CD4-positive, alpha-beta memory T cell (primary cell): Measurements from ENCODE around the gene BCAS4. TPM values are rescaled to one million over a fixed set of nuclear protein-coding genes. Genes with fewer than 3 reads are reported as not detected.

Experiments used
- CTCF ChIA-PET: fragments of 350-600 bp; sonication (Branson Sonifier 250); formaldehyde crosslinking; loops from one replicate; lab custom pipeline; 2021; ENCODE audit warnings: inconsistent platforms; ENCODE audit not compliant: partially characterized antibody; lab: Charles Lee
- POLR2A ChIA-PET: fragments of 350-600 bp; sonication (Branson Sonifier 250); formaldehyde crosslinking; loops from one replicate; lab custom pipeline; 2021; ENCODE audit not compliant: partially characterized antibody; lab: Charles Lee
- DNase-seq, 5 donors: peaks; one replicate each; pipeline versions ENCODE4 v3.0.0 to v3.0.0-alpha.2; 2020 to 2022; ENCODE audit warnings: mixed read lengths in 1 of 5
- H3K27ac ChIP-seq: one replicate; pipeline ENCODE4 v1.7.0; 2013; ENCODE audit warnings: low read depth, low read length
- H3K27me3 ChIP-seq: 2 replicates; pipeline ENCODE4 v1.7.0; 2013; ENCODE audit warnings: mild to moderate bottlenecking, low read length, moderate library complexity; ENCODE audit not compliant: insufficient read depth
- H3K36me3 ChIP-seq: 2 replicates; pipeline ENCODE4 v1.7.0; 2013; ENCODE audit warnings: mild to moderate bottlenecking, low read length, moderate library complexity; ENCODE audit not compliant: insufficient read depth
- H3K4me1 ChIP-seq: 2 replicates; pipeline ENCODE4 v1.7.0; 2013; ENCODE audit warnings: mild to moderate bottlenecking, low read length, moderate library complexity; ENCODE audit not compliant: insufficient read depth
- H3K4me3 ChIP-seq, 2 donors: one replicate each; pipeline ENCODE4 v1.7.0; 2013; ENCODE audit warnings: low read length in 2 of 2, mild to moderate bottlenecking in 1 of 2
- H3K9me3 ChIP-seq, 2 donors: one replicate each; pipeline ENCODE4 v1.7.0; 2013; ENCODE audit warnings: low read length in 2 of 2, control low read depth in 1 of 2; ENCODE audit not compliant: control insufficient read depth in 1 of 2
- H3K27ac Mint-ChIP-seq, 7 donors: one replicate each; pipeline ENCODE4 v1.8.0; 2020 to 2021; ENCODE audit warnings: mixed read lengths in 7 of 7, mild to moderate bottlenecking in 6 of 7, inconsistent platforms in 3 of 7, moderate library complexity in 3 of 7
- H3K27me3 Mint-ChIP-seq, 2 donors: one replicate each; pipeline ENCODE4 v1.8.0; 2020 to 2021; ENCODE audit warnings: mixed read lengths in 2 of 2
- H3K36me3 Mint-ChIP-seq, 2 donors: one replicate each; pipeline ENCODE4 v1.8.0; 2020 to 2021; ENCODE audit warnings: mixed read lengths in 2 of 2, inconsistent platforms in 1 of 2, mild to moderate bottlenecking in 1 of 2
- H3K4me1 Mint-ChIP-seq, 4 donors: one replicate each; pipeline ENCODE4 v1.8.0; 2020 to 2021; ENCODE audit warnings: mixed read lengths in 4 of 4, mild to moderate bottlenecking in 1 of 4
- H3K4me3 Mint-ChIP-seq, 8 donors: one replicate each; pipeline ENCODE4 v1.8.0; 2020 to 2021; ENCODE audit warnings: mixed read lengths in 8 of 8, mild to moderate bottlenecking in 7 of 8, moderate library complexity in 6 of 8, inconsistent platforms in 3 of 8
- H3K9me3 Mint-ChIP-seq, 8 donors: one replicate each; pipeline ENCODE4 v1.8.0; 2020 to 2021; ENCODE audit warnings: mixed read lengths in 8 of 8, mild to moderate bottlenecking in 5 of 8, inconsistent platforms in 3 of 8, moderate library complexity in 1 of 8
- intact Hi-C: fragments of 100-400 bp; cut with micrococcal nuclease; formaldehyde crosslinking; loops from one replicate; pipeline ENCODE4 v1.15.1; 2023
- polyA plus RNA-seq, 2 donors: library from polyadenylated mRNA; unstranded; fragments of 300-500 nt; fragmentation: Illumina TruSeq; gene quantifications; one replicate each; pipeline ENCODE4 v1.2.3, GENCODE V29; 2021
- total RNA-seq, 2 experiments: library from RNA; stranded (reverse); gene quantifications; one replicate each; pipeline ENCODE4 v1.2.3, GENCODE V29; 2021

The BCAS4 gene
- total and polyA plus RNA-seq, 4 experiments from 2014 or later = 10.8 to 17.8 (median 16.1) TPM

- intact Hi-C loops = no loop called here
- CTCF ChIA-PET = no interaction called here
- no peaks in the 10 kb centered on the region for H3K36me3 ChIP-seq
- no peak overlapping the region for H3K27ac Mint-ChIP-seq
- H3K4me3 ChIP-seq = no peak overlapping the region
- H3K9me3 Mint-ChIP-seq = peaks cover 0 to 2% (median 0%) of the 10 kb centered on the region in 8 donors
- DNase-seq = no peak
- H3K27me3 Mint-ChIP-seq = no peaks in the 10 kb centered on the region
- H3K4me1 Mint-ChIP-seq = peaks cover 0 to 2% (median under 1%) of the 10 kb centered on the region in 4 donors
- H3K36me3 Mint-ChIP-seq = no peaks in the 10 kb centered on the region
- H3K4me3 Mint-ChIP-seq = no peak overlapping the region
- H3K9me3 ChIP-seq = no peaks in the 10 kb centered on the region
- H3K27ac ChIP-seq = no peak overlapping the region
- H3K27me3 ChIP-seq = no peaks in the 10 kb centered on the region
- POLR2A ChIA-PET = interaction anchor here (0.8 kb wide), 1 partner anchor 62 kb away, joined by 3 read pairs; the partner anchor contains the start of gene BCAS4
- no peaks in the 10 kb centered on the region for H3K4me1 ChIP-seq
Observed at GRCh38 chr20:50856475-50857041, 61.7 kb downstream of the BCAS4 start.

GRCh38 chr20:50857348-50857747 lies 62.5 kb downstream of the BCAS4 start:
- peaks cover 0 to 2% (median under 1%) of the 10 kb centered on the region in 4 donors for H3K4me1 Mint-ChIP-seq
- intact Hi-C loops = no loop called here
- no peaks in the 10 kb centered on the region for H3K27me3 ChIP-seq
- H3K4me3 ChIP-seq = no peak overlapping the region
- ChIA-PET POLR2A (interaction anchor here (0.8 kb wide), 1 partner anchor 63 kb away, joined by 3 read pairs; the partner anchor contains the start of gene BCAS4), CTCF (no interaction called here)
- no peak overlapping the region for H3K4me3 Mint-ChIP-seq
- H3K9me3 ChIP-seq = no peaks in the 10 kb centered on the region
- no peaks in the 10 kb centered on the region for H3K27me3 Mint-ChIP-seq
- no peak for DNase-seq
- no peaks in the 10 kb centered on the region for H3K36me3 ChIP-seq
- peaks cover 0 to 2% (median 0%) of the 10 kb centered on the region in 8 donors for H3K9me3 Mint-ChIP-seq
- H3K4me1 ChIP-seq = no peaks in the 10 kb centered on the region
- H3K27ac ChIP-seq = no peak overlapping the region
- H3K36me3 Mint-ChIP-seq = no peaks in the 10 kb centered on the region
- H3K27ac Mint-ChIP-seq = no peak overlapping the region

DNA sequence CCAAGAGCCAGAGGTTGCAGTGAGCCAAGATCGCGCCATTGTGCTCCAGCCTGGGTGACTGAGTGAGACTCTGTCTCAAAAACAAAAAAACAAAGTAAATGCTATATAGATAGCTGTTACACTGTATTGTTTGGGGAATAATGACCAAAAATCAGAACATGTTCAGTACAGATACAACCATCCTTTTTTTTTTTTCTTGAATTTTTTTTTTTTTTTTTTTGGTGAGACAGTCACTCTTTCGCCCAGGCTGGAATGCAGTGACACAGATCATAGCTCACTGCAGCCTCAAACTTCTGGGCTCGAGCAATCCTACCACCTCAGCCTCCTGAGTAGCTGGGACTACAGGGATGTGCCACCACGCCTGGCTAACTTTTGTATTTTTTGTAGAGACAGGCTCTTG lies 63.7 kb downstream of the BCAS4 start:
- H3K9me3 Mint-ChIP-seq = peaks cover 0 to 2% (median 0%) of the 10 kb centered on the region in 8 donors
- no peaks in the 10 kb centered on the region for H3K27me3 ChIP-seq
- peaks cover 0 to 2% (median under 1%) of the 10 kb centered on the region in 4 donors for H3K4me1 Mint-ChIP-seq
- H3K4me3 Mint-ChIP-seq = no peak overlapping the region
- H3K9me3 ChIP-seq = no peaks in the 10 kb centered on the region
- no peaks in the 10 kb centered on the region for H3K36me3 ChIP-seq
- H3K27ac Mint-ChIP-seq = no peak overlapping the region
- DNase-seq = no peak
- intact Hi-C loops = no loop called here
- H3K27me3 Mint-ChIP-seq = no peaks in the 10 kb centered on the region
- CTCF ChIA-PET = interaction anchor here (1.4 kb wide), 1 partner anchor 65 kb away, joined by 4 read pairs; no protein-coding TSS in a partner anchor
- POLR2A ChIA-PET = interaction anchor here (0.6 kb wide), 1 partner anchor 375 kb away, joined by 3 read pairs; no protein-coding TSS in a partner anchor
- H3K36me3 Mint-ChIP-seq = no peaks in the 10 kb centered on the region
- no peak overlapping the region for H3K27ac ChIP-seq
- no peaks in the 10 kb centered on the region for H3K4me1 ChIP-seq
- no peak overlapping the region for H3K4me3 ChIP-seq

GRCh38 chr20:50859161-50859560 lies 64.3 kb downstream of the BCAS4 start:
- POLR2A ChIA-PET = interaction anchor here (0.6 kb wide), 1 partner anchor 375 kb away, joined by 3 read pairs; no protein-coding TSS in a partner anchor
- no peak for DNase-seq
- no peaks in the 10 kb centered on the region for H3K27me3 ChIP-seq
- H3K27ac ChIP-seq = no peak overlapping the region
- Mint-ChIP-seq H3K27me3 (no peaks in the 10 kb centered on the region), H3K4me1 (peaks cover 0 to 2% (median under 1%) of the 10 kb centered on the region in 4 donors), H3K27ac (no peak overlapping the region), H3K9me3 (peaks cover 0 to 2% (median 0%) of the 10 kb centered on the region in 8 donors), H3K4me3 (no peak overlapping the region), H3K36me3 (no peaks in the 10 kb centered on the region)
- CTCF ChIA-PET = interaction anchor here (1.4 kb wide), 1 partner anchor 65 kb away, joined by 4 read pairs; no protein-coding TSS in a partner anchor
- H3K36me3 ChIP-seq = no peaks in the 10 kb centered on the region
- intact Hi-C loops = no loop called here
- no peak overlapping the region for H3K4me3 ChIP-seq
- H3K4me1 ChIP-seq = no peaks in the 10 kb centered on the region
- no peaks in the 10 kb centered on the region for H3K9me3 ChIP-seq

DNA sequence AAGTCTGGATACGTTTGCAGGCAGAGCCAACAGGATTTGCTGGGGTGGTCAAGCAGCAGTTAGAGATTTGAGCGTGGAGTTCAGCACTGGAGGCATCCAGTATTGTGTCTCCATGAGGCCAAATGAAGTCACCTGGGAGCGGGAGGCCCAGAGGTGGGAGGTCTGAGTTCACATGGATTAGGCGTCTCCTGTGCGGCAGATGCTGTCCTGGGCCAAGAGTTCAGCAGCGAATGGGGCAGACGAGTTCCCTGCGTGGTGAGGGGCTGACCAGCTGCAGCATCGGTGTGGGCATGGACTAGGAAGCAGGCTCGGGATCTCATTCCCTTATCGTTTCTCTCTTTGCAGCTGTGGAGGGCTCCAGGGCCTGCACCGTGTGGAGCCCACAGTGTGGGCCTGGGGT lies 66.2 kb downstream of the BCAS4 start:
- Mint-ChIP-seq H3K27ac (peak overlapping the region in 2 of 7 donors; percentile 55 to 75), H3K36me3 (no peaks in the 10 kb centered on the region), H3K27me3 (no peaks in the 10 kb centered on the region), H3K9me3 (no peaks in the 10 kb centered on the region), H3K4me3 (no peak overlapping the region), H3K4me1 (no peaks in the 10 kb centered on the region)
- POLR2A ChIA-PET = no interaction called here
- DNase-seq = no peak
- CTCF ChIA-PET = no interaction called here
- H3K9me3 ChIP-seq = no peaks in the 10 kb centered on the region
- H3K36me3 ChIP-seq = no peaks in the 10 kb centered on the region
- H3K4me3 ChIP-seq = no peak overlapping the region
- H3K27me3 ChIP-seq = no peaks in the 10 kb centered on the region
- H3K4me1 ChIP-seq = no peaks in the 10 kb centered on the region
- no peak overlapping the region for H3K27ac ChIP-seq
- intact Hi-C loops = no loop called here

DNA sequence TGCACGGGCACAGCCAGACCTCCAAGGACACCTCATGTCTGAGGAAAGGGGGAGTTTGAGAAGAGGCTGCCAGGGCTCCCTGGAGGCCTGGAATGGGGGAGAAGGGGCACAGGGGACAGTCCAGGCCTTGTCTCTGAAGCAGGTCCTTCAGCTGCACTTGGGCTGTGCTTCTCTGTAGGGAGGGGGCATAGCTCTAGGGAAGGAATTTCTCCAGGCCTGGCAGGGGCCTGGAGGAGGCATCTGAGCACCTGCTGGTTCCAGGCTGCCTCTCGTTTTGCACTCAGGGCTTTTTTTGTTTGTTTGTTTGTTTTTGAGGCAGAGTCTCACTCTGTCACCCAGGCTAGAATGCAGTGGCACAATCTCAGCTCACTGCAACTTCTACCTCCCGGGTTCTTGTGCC lies 67.7 kb downstream of the BCAS4 start:
- no peaks in the 10 kb centered on the region for H3K9me3 Mint-ChIP-seq
- H3K27me3 Mint-ChIP-seq = no peaks in the 10 kb centered on the region
- intact Hi-C loops = no loop called here
- Histone ChIP-seq H3K27me3 (no peaks in the 10 kb centered on the region), H3K9me3 (no peaks in the 10 kb centered on the region), H3K36me3 (no peaks in the 10 kb centered on the region), H3K4me3 (no peak overlapping the region), H3K27ac (no peak overlapping the region), H3K4me1 (no peaks in the 10 kb centered on the region)
- ChIA-PET CTCF (interaction anchor here (0.7 kb wide), 1 partner anchor 72 kb away, joined by 3 read pairs; no protein-coding TSS in a partner anchor), POLR2A (interaction anchor here (1.7 kb wide), 1 partner anchor 14 kb away, joined by 3 read pairs; no protein-coding TSS in a partner anchor)
- no peaks in the 10 kb centered on the region for H3K36me3 Mint-ChIP-seq
- H3K27ac Mint-ChIP-seq = no peak overlapping the region
- H3K4me1 Mint-ChIP-seq = no peaks in the 10 kb centered on the region
- H3K4me3 Mint-ChIP-seq = no peak overlapping the region
- DNase-seq = no peak

DNA sequence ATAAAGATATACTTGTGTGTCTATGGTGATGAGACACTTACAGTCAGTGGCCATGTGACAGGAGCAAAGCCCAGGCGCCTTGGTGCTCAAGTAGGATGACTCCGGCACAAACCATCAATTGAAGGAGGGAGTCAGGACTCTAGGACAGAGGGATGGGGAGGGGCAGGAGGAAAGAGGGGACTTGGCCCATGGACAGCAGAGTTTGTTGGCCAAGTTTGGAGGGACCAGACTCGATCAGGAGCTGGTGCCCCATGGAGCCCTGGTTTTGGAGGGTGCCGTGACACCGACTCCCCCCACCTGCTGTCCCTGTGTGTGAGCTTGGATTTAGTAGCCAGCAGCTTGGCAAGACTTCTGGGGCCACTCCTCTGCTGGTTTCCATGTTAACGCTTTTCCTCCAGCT lies 70.3 kb downstream of the BCAS4 start:
- no peak overlapping the region for H3K4me3 Mint-ChIP-seq
- H3K27ac Mint-ChIP-seq = no peak overlapping the region
- intact Hi-C loops = no loop called here
- H3K4me1 Mint-ChIP-seq = no peaks in the 10 kb centered on the region
- Histone ChIP-seq H3K27me3 (no peaks in the 10 kb centered on the region), H3K4me1 (no peaks in the 10 kb centered on the region), H3K27ac (no peak overlapping the region), H3K9me3 (no peaks in the 10 kb centered on the region), H3K4me3 (no peak overlapping the region), H3K36me3 (no peaks in the 10 kb centered on the region)
- H3K36me3 Mint-ChIP-seq = no peaks in the 10 kb centered on the region
- no peak for DNase-seq
- no peaks in the 10 kb centered on the region for H3K27me3 Mint-ChIP-seq
- ChIA-PET CTCF (no interaction called here), POLR2A (no interaction called here)
- H3K9me3 Mint-ChIP-seq = no peaks in the 10 kb centered on the region
